ENCODE data around the gene HDAC9.
A peak's percentile ranks its signal among the peaks of the same experiment; 100 is the strongest.

HDAC9 gene

DNA sequence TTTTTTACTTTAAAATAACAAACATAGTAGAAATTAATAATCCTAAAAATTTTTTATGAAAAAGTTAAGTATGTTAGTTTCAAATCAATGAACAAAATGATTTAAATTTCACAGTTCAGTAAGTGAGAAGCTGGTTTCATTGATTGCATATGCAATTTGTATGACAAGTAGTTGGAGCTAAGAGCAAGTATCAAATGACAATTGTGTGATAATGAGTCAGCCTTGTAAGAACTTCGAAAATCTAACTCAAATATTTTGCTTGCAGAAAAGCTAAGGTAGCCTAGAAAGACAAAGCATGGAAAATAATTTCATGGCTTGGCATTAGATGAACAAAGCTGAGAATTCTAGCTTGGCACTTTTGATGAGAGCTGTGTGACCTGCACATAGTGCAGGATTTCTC, 111.5 kb downstream of the HDAC9 start:
- DNase-seq, result no peak

DNA sequence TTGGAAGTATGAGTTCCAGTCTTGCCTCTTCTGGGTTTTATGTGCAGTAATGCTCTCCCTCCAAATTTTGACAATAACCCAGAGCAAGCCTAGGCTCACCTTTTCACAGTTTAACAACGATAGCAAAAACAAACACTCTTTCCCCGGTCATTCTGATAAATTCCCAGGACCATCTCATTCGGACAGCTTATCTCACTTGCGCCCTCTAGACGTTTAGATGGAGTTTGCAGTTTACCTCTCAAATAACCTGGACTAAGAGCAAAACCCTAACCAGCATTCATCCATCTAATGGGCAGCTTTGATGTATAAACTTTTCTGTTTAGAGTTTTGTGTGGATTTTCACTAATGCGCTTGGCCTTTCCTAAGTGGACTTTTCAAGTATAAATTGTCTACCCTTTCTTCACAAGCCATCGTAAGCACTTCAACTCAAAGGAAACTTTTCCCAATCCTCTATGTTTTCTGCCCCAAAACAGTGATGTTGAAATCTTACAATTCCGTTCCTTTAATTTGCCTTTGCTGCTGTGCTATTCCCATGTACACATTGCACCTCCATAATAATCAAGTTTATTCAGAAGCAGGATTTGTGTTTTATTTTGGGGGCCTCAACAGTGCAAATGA, 114.9 kb downstream of the HDAC9 start:
- DNase-seq, result no peak

DNA sequence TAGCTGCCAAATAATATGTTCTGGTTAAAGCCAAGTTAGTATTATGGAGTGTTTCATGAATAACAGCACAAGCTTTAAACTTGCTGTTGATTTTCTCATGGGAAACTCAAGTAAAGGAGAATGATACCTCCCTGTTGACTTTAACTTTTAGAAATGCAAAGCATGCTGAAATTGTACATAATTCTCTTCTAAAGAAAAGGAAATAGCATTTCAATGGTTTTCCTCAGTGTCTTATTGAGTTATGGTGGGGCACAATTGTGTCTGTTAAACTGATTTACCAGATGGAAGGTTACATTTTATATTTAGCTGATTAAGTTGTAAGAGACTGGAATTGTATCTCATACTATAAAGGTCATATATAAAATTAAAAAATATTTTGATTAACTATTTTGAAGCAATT, 119.3 kb downstream of the HDAC9 start:
- no peak for DNase-seq

DNA sequence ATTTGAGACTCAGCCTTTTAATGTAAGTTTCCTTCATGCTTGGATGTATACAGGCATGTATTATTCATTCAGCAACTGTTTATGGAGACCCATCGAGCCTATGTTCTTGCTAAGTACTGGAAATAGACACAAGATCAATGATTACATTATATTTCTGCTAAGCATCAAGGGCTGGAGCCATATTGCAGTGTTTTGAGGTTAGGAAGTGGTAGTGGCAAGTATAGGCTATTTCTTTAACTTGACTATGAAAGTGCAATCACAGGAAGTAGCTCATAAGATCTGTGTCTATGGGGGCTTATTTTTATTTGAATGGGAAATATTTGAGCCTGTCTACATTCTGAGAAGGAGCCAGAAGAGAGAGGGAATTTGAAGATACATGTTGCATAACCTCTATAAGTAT, 123.8 kb downstream of the HDAC9 start:
- DNase-seq, result no peak

DNA sequence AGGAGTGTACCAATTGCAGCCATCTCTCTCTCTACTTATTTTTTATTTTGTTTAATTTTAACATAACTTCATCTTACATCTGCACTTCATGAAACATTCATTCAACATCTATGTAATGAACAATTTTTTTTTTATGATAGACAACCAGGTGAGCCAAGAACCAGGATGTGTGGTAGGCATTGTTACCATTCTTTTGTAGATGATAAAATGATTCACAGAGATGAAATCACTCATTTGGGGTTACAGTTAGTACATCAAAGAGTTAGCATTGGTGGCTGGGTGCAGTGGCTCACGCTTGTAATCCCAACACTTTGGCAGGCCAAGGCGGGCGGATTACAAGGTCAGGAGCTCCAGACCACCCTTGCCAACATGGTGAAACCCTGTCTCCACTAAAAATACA, 127.8 kb downstream of the HDAC9 start:
- no peak for DNase-seq

DNA sequence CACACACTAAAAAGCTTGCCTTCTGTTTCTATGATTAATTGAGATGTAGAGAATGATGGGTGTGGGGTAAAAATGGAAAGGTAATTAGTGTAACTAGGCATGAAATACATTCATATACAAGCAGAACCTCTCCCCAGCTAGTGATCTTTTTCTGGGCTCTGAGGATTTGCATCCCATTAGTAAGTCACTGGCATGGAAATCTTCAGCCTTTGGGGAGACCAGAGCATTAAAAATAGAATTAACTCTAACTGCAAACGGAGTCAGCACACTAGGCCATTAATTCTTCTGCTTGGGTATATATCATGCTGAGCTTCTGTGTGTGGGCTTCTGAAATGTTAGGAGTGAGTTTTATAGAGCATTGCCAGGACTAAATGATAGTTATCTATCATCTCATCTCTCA, 128.9 kb downstream of the HDAC9 start:
- DNase-seq, result no peak

DNA sequence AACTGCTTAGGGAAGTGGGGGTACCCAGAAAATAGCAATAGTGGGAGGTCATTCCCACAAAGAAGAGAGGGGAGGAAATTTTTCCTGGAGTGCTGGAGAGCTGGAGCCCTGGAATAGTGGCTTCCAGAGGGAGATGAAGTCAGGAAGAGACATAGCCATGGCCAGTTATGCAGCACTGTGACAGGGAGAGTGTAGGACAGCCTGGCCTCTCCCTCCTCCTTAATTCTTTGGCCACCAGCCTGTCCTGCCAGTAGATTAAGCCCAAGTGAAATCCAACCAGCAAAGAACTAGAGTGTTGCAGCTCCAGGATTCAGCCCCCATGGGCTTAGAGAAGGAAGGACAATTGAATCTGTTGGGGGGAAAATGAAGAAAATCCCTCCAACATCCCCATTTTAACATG, 130.5 kb downstream of the HDAC9 start:
- DNase-seq, result no peak

DNA sequence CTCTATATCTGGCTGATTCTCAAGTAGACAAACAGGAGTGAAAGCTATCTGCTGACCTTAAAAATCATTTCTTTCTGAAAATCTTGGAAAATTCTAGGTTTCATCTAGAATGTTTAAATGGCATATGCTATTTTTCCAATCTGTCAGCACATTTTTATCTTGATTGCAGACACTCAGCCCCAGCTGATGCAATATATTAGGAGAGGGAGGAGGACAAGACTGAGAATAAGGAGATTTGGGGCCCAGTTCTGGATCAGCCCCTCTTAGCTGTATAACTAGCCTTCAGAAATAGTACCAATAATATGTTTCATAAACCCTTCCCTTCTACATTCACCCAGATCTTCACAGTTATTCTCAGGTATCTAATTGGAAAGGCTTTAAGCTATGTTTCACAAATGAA, 131.2 kb downstream of the HDAC9 start:
- DNase-seq, result no peak

DNA sequence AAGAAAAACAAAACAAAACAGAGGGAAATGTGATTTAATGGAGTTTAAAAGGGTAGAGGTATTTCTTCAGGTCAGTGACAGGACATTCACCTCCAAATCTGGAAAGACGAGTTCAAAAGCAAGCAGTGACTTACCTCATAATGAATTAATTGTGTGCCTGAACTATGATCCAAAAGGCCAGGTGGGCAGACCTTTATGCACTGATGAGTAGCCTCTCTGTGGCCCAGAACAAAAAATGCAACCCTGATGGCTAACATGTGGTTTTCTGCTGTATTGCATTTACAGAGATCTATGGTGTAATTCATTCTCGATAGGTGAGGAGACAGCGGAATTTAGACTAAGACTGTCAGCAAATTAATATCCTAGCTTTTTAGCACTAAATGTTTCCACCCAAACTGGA, 142.0 kb downstream of the HDAC9 start:
- DNase-seq, result no peak

DNA sequence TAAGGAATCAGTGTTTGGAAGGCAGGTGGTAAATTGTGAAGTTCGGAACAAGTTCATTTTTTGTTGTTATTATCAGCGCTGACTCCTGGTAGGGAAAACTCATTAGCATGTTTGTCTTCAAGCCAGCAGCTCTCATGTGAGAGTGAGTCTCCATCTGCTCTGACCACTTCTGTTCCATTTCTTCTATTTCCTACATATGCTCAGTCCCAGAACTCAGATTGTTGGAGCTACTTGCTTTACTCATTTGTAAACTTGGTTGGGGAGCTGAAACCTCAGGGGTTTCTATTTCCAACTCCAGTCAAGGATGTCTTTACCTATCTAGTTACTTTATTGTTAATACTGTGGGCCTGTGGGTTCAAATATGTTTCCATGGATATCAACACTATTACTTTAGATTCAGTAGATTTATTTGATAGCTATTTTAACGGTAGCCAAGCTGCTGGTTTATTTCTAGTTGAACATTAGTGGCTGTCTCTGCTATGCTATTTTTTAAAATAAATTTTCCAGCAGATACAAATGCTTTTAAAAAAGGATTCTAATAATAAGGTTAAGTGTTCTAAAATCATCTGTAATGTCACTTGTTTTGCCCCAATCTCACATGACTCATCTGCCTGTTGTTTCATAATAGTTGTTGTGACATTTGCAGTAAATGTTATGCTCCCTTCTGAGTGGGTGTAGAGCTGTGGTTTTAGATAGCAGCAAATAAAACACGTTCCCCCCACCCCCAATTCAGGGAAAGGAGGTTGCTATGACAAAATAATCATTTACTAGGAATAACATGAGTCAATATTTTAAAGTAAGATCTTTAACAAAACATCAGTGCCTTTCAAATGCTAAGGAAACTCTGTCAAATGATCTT, 143.3 kb downstream of the HDAC9 start:
- DNase-seq, result peak; percentile 55 to 57

DNA sequence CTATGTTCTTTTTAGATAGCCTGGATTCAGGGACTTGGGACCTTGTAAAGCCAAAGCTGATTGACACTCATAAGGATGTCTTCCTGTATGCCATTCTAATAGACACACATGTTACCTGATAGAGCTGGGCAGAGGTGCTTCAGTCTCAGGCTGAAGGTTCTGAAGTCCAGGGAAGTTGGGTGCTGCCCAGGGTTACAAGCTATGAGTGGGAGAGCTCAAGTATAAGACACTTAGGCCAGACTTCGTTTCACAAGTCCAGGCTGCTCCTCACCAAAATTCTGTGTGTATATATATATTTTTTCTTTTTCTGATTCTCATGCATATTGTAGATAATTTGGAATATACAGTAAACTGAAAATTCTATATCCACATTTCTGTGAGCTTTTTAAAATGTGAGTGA, 144.2 kb downstream of the HDAC9 start:
- no peak for DNase-seq

DNA sequence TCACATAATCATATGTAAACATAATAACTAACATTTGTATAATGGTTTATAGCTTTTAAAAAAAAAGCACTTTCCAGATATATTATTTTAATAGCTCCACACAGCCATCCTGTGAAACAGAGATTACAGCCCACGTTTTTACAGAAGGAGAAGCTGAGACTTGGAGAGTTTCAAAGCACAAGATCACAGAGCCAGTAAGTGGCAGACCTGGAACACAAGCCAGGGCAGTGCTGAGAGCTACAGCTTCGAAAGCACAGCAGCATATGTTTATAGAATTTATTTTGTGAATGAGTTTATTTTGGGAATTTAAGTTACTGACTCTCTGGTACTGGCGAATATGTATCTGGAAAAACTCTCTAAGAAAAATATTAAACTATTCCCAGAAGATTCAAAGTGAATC, 149.4 kb downstream of the HDAC9 start:
- no peak for DNase-seq

DNA sequence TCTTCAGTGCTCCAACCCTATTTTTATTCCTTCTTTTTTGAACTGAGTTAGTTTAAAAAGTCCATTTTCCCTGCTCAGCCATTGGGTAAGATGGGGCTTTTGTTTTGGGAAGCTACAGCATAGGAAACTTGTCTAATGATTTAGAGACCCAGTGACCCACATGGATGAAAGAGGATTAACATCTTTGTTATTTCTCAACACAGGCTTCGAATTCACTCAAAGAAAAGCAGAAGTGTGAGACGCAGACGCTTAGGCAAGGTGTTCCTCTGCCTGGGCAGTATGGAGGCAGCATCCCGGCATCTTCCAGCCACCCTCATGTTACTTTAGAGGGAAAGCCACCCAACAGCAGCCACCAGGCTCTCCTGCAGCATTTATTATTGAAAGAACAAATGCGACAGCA, 152.0 kb downstream of the HDAC9 start:
- no peak for DNase-seq

DNA sequence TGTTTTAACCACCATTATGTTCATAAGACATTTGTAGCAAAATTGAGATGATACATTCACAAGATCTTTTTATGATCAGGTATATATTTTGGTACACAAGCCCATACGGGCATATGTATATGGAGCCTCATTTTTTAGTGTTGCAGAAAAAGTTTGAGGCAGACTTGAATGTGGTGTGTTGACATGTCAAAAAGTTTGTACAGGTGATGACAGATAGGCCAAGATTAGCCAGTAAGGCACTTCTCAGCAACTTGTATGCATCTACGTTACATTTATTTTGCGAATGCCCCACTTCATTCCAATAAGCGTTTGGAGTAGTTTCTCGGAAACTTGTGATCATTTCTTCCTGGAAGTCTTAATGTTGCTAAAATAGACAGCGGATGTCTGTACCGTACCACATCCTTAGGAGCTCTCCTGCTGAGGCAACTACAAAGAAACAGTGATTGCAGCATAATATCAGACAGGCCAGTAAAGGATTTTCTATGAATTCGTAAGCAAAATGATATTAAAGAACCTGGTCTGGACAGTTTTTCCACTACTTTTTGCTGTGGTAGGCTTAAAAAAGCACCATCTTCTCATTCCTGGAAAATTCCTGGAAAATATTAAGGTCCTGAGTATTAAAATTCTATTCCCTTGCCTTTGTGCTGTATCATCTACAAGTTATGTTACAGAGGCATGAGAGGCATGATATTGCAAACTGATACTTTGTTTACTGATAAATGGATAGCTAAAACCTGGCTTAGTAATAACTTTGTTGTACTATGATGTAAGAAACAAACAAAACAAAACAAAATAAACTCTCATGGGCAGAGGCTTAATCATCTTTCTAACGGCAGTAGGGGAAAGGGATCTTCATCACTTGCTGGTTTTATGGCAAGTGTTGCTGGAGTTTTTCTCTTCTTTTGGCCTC, 153.6 kb downstream of the HDAC9 start:
- no peak for DNase-seq

DNA sequence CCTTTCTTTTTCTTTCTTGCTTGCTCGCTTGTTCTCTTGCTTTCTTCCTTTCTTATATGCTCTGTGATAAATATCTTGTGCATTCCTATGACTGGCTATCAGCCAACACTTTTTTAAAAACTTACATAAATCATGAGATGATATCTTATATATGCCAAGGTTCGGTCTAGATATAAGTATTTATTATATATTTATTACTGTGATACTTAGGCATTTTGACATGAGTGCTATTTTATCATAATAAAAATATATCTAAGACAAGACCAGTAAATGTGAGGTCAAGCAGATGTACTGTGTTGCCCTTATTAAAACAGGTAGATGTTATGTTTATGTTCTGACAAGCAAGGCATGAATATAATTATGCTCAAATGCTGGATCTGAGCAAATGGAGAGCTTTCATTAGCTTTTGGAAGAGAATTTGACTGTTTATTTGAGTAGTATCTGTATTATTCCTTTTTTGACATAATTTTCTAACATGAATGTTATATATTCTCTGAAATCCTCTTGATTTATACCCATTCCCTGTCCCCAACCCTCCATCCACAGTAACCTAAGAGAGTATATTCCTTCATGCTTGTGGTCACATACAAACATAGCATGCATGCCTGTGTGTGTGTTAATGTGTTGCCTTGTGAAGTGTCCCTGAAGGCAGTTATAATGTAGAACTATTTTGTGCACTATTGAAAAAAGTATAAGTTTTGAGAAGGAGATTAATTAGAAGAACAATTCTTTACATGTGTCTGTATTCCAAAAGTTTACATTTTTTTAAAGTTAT, 158.0 kb downstream of the HDAC9 start:
- no peak for DNase-seq

DNA sequence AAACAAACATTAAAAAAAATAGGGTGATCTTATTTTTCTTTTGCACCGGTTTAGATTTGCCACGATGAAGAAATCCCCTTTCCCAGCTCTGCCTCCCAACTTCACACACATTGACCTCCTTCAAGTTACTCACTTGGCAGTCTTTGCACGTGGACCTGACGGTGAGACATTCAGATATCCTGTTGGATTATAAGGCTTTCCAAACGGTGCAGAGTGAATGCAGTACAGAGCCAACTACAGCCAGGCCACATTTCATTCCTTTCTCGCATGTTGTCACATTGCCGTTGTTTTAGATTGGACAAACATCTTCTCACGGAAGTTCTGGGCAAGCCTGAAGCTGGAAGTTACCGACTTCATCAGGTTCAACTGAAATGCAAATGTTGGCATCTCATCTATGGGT, 159.2 kb downstream of the HDAC9 start:
- DNase-seq, result no peak

DNA sequence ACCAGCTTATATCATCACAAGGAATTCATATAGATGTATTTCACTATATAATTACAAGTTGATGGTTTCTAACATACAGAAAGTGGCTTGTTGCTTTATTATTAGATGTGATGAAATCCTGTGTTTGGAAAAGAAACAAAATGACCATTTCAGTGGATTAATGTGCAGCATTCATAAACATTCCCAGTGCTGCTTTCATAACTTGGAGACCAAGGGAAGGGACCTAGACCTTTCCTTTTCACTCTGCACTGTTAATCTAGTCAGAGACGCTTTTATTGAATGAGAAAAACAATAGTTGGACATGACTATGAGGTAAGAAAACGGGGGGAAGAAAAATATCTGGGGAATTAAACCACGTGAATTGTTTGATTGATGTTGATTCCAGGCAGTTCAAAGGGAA, 160.0 kb downstream of the HDAC9 start:
- no peak for DNase-seq

DNA sequence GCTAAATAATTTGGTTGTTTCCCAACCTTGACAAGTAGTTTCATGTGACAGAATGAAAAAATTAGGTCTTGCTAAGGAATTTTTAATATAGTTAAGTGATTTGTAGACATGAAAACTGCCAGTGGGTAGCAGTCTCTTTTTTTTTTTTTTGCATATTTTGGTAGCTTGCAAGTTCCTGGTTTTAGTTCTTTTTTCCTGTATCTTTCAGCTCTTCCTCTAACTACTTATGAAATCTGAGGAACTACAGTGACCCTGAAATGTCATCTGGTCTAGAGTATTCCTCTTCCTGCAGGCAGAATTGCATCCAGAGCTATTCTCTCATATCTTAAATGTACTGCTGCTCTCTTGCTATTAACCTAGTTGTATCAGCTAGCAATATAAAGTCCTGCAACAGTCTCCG, 160.4 kb downstream of the HDAC9 start:
- DNase-seq, result peak; percentile 15 to 49

DNA sequence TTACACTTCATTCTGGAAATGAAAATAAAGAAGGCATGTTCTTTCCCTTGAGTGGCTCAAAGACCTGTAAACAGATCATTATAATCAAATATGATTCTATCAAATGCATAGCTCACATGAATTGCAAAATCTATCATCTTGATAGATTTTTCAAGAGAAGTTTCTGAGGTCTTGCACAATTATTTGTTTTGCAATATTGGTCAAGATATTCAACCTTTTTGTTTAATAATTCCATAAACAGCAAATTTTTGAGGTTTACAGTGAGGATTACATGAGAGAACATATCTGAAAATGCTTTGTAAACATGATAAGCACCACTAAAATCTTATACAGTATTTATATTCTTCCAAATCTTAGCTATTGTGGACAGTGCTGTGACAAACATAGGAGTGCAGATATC, 160.8 kb downstream of the HDAC9 start:
- DNase-seq, result peak in 1 of 2 experiments; percentile 7

DNA sequence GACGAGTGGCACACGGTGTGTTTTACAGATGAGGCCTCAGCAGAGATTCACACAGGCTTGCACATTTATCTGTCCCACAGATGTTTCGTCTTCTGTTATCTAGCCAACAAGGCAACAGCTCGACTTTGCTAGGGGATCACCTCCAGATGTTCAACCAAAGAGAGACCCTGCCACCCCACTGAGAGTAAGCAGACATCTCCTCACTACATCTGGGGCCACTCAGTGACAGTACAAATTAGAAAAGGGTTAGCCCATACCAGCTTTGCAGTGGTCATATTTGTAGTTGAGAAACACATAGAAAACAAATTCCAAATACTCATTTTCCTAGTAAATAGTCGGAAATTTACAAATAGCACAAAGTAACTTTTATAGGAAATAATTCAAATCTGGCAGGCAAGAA, 164.2 kb downstream of the HDAC9 start:
- DNase-seq, result no peak

DNA sequence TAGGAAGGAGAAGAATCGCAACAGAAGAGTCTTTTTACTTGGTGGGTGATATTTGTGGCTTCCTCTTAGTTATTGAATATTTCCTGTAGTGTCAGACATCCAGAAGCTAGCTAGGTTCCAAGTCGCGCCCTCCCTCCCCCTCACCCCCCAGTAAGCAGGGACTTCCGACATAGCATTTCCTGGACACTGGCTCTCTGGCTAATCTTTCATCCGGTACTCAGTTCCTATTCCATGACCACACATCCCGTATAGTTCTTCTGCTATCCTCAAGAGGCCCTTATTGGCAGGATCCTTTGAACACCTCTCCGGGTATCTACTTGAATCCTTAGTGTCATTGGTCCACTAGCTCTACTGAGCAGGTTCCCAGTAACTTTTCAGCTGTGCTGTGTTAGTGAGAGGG, 167.8 kb downstream of the HDAC9 start:
- DNase-seq, result no peak

DNA sequence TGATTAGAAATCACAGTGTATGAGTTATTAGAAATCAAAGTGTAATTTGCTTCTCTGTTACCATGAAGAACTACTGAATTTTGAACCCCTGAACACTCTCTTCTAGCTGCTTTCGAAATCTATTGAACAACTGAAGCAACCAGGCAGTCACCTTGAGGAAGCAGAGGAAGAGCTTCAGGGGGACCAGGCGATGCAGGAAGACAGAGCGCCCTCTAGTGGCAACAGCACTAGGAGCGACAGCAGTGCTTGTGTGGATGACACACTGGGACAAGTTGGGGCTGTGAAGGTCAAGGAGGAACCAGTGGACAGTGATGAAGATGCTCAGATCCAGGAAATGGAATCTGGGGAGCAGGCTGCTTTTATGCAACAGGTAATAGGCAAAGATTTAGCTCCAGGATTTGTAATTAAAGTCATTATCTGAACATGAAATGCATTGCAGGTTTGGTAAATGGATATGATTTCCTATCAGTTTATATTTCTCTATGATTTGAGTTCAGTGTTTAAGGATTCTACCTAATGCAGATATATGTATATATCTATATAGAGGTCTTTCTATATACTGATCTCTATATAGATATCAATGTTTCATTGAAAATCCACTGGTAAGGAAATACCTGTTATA, 170.7 kb downstream of the HDAC9 start:
- DNase-seq, result peak; percentile 74 to 75

All from AML-193 (cell line).